Left ventricle myocardium inferior (tissue), 1 donor: Measurements from ENCODE around the gene ARL15. TPM values are rescaled to one million over a fixed set of nuclear protein-coding genes. Genes with fewer than 3 reads are reported as not detected.

Source experiments
- DNase-seq: peaks from one replicate; pipeline ENCODE4 v3.0.0-alpha.2; 2020
- H3K27ac ChIP-seq: fragments of 200-600 bp; replicated peaks from 2 replicates; pipeline ENCODE4 v1.8.0; 2021
- H3K27me3 ChIP-seq: fragments of 200-600 bp; 2 replicates; pipeline ENCODE4 v1.8.0; 2021; ENCODE audit warnings: low read depth
- H3K36me3 ChIP-seq: fragments of 200-600 bp; 2 replicates; pipeline ENCODE4 v1.8.0; 2021
- H3K4me1 ChIP-seq: fragments of 200-600 bp; 2 replicates; pipeline ENCODE4 v1.8.0; 2021
- H3K4me3 ChIP-seq: fragments of 200-600 bp; 2 replicates; pipeline ENCODE4 v1.8.0; 2021; ENCODE audit warnings: mild to moderate bottlenecking, moderate library complexity
- H3K9me3 ChIP-seq: fragments of 200-600 bp; replicated peaks from 2 replicates; pipeline ENCODE4 v1.8.0; 2021
- intact Hi-C: fragments of 100-400 bp; cut with micrococcal nuclease; formaldehyde crosslinking; loops from one replicate; pipeline ENCODE4 v1.11.0; 2022
- total RNA-seq: library from RNA; stranded (reverse); fragmentation: NEBNext Ultra II Directional; extraction: Animal tissue kit (Norgen Biotek cat#: 25700); gene quantifications from one replicate; pipeline ENCODE4 v1.2.1, GENCODE V29; 2021
- TF ChIP-seq, protein P1 (sequence below): fragments of 200-600 bp; IDR thresholded peaks from 2 replicates; pipeline ENCODE4 v1.8.0; 2021; ENCODE audit warnings: antibody characterized with exemption, mild to moderate bottlenecking, borderline replicate concordance
- donor health status: DM: no; HTN: yes; CAD: no; lungs with severe emphysema.

The ARL15 gene
- total RNA-seq, 1 donor from 2014 or later = 18.2 TPM

GRCh38 chr5:54291498-54291897, 18.9 kb downstream of the ARL15 start:
- H3K4me1 ChIP-seq = peaks cover 51% of the 10 kb centered on the region
- intact Hi-C loops = no loop called here
- no peak for DNase-seq
- TF ChIP-seq, protein P1, sequence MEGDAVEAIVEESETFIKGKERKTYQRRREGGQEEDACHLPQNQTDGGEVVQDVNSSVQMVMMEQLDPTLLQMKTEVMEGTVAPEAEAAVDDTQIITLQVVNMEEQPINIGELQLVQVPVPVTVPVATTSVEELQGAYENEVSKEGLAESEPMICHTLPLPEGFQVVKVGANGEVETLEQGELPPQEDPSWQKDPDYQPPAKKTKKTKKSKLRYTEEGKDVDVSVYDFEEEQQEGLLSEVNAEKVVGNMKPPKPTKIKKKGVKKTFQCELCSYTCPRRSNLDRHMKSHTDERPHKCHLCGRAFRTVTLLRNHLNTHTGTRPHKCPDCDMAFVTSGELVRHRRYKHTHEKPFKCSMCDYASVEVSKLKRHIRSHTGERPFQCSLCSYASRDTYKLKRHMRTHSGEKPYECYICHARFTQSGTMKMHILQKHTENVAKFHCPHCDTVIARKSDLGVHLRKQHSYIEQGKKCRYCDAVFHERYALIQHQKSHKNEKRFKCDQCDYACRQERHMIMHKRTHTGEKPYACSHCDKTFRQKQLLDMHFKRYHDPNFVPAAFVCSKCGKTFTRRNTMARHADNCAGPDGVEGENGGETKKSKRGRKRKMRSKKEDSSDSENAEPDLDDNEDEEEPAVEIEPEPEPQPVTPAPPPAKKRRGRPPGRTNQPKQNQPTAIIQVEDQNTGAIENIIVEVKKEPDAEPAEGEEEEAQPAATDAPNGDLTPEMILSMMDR = no peak
- H3K36me3 ChIP-seq = no peaks in the 10 kb centered on the region
- no peak overlapping the region for H3K27ac ChIP-seq
- no peak overlapping the region for H3K4me3 ChIP-seq
- H3K9me3 ChIP-seq = peaks cover 7% of the 10 kb centered on the region
- H3K27me3 ChIP-seq = no peaks in the 10 kb centered on the region

DNA sequence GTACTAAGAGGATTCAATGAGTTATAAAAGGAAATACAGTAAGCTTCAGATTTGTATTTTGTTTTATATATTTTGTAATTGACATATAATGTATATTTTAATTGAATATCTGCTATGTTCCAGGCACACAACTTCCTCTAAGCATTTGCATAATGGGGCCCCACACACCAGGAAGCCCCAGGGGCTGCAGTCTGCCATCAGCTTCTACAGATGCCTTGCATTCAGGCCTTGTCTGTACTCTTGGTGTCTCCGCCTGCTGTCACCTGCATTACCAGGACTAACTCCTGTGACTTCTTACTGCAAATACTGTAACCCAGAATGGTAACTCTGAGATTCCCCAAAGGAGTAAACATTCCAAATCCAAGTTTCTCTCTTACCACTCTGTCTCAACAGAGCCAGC, 20.6 kb downstream of the ARL15 start:
- H3K4me1 ChIP-seq = peaks cover 48% of the 10 kb centered on the region
- no peaks in the 10 kb centered on the region for H3K36me3 ChIP-seq
- H3K4me3 ChIP-seq = no peak overlapping the region
- DNase-seq = no peak
- intact Hi-C loops = no loop called here
- peaks cover 7% of the 10 kb centered on the region for H3K9me3 ChIP-seq
- TF ChIP-seq, protein P1 = no peak
- H3K27me3 ChIP-seq = no peaks in the 10 kb centered on the region
- no peak overlapping the region for H3K27ac ChIP-seq

- TF ChIP-seq, protein P1 = no peak
- peaks cover 7% of the 10 kb centered on the region for H3K9me3 ChIP-seq
- DNase-seq = no peak
Measured at GRCh38 chr5:54288568-54289217, 21.7 kb downstream of the ARL15 start.

DNA sequence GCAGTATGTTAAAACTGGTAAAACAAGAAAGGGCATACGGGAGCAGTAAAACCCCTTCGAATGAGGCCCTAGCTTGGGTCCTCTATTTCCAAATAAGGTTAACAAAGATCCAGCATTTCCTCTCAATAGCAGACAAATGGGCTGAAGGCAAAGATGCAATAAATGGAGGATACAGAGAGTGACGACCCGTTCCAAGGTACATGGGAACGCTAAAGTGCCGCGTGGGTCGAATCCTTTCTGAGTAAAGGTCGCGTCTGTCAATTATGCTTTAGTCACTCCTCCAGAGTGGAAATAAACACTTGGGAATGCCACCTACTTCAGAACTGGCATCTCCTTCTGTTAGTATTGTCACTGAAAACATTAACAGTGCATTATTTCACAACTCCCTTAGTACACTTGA, 24.7 kb downstream of the ARL15 start:
- H3K36me3 ChIP-seq = no peaks in the 10 kb centered on the region
- DNase-seq = no peak
- H3K9me3 ChIP-seq = peaks cover 7% of the 10 kb centered on the region
- intact Hi-C loops = no loop called here
- no peaks in the 10 kb centered on the region for H3K27me3 ChIP-seq
- TF ChIP-seq, protein P1 = no peak
- H3K4me3 ChIP-seq = peak overlapping the region; percentile 20
- H3K27ac ChIP-seq = no peak overlapping the region
- H3K4me1 ChIP-seq = peaks cover 28% of the 10 kb centered on the region

More at GRCh38 chr5:54288568-54289217, 21.7 kb downstream of the ARL15 start:
- H3K36me3 ChIP-seq = no peaks in the 10 kb centered on the region
- peaks cover 37% of the 10 kb centered on the region for H3K4me1 ChIP-seq
- intact Hi-C loops = no loop called here
- H3K27me3 ChIP-seq = no peaks in the 10 kb centered on the region
- no peak overlapping the region for H3K4me3 ChIP-seq
- no peak overlapping the region for H3K27ac ChIP-seq

DNA sequence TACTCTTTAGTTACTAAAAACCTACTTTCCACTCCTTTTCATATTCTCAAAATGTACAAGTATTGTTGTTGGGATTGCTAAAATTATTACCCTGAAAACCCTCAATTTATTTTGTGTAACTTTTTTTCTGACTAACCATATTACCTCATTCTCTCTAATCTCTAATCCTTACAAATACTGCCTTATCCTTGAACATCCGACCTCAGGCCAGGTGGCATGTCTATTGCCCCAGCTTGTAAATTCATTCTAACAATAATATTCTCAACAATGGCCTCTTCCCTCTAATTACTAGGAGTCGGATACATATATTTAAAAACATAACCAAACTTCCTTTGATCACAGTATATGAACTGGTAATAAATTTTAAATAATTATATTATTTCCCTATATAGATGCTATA, 25.8 kb downstream of the ARL15 start:
- Histone ChIP-seq H3K27ac (no peak overlapping the region), H3K4me1 (peaks cover 22% of the 10 kb centered on the region), H3K27me3 (no peaks in the 10 kb centered on the region), H3K36me3 (peaks cover 9% of the 10 kb centered on the region), H3K4me3 (no peak overlapping the region), H3K9me3 (peaks cover 17% of the 10 kb centered on the region)
- no peak for DNase-seq
- intact Hi-C loops = no loop called here
- TF ChIP-seq, protein P1 = no peak
